ENCODE measurements around the gene PHKA2.

Gene PHKA2

GRCh38 chrX:18929775-18930174 is 54.1 kb downstream of the PHKA2 start:
- DNase-seq = no peak

DNA sequence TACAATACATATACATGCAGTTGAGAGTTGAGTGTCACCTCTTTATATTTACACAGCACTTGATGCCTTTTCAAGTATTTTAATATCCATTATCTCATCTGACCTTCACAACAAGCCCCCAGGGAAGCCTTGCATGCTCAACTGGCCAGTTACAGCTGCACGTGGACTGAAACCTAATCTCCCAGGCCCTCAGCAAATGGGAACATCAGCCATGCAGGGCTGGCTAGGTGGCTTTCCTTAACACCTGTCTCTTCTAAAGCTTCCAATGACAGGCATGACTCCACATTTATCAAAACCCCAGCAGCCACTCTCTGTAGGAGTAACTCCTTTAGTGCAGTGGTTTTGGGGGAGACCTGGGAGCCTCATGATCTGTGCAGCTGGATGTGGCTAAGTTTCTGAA is 56.4 kb downstream of the PHKA2 start:
- DNase-seq = no peak

- no peak for DNase-seq
Measured at GRCh38 chrX:18924507-18925088, 59.3 kb downstream of the PHKA2 start.

GRCh38 chrX:18920566-18920965 is 63.3 kb downstream of the PHKA2 start:
- no peak for DNase-seq

GRCh38 chrX:18920079-18920478 is 63.8 kb downstream of the PHKA2 start:
- no peak for DNase-seq

GRCh38 chrX:18917831-18918230 is 66.1 kb downstream of the PHKA2 start:
- no peak for DNase-seq

- no peak for DNase-seq
Measured at GRCh38 chrX:18906286-18906685, 77.6 kb downstream of the PHKA2 start.

- no peak for DNase-seq
Measured at GRCh38 chrX:18900401-18900976, 83.4 kb downstream of the PHKA2 start.

DNA sequence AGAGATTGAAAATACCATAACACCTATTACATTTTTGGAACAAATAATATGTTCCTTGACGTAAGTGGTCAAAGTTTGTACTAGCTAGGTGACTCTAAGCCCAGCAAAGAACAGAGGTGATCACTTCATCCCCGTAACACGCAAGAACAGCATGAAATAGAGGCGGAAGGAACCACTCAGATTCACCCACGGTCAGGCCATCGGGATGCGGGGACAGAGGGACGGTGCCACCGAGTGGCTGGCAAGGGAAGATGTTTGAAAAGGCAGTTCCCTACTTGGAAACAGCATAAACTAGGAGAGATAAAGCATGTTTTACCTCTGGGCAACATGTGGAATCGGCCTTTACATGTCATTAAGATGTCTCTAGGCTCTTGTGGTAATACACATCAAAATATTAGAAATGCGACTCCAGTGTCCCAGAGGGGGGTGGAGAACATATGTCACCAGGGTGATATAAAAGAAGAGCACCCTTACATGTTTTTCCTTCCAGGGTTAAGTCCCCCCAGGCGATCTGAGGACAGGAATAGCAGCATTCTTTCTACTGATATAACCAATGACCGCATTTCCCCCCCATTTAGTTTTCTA is 84.0 kb downstream of the PHKA2 start:
- no peak for DNase-seq

- no peak for DNase-seq
Measured at GRCh38 chrX:18898492-18898891, 85.4 kb downstream of the PHKA2 start.

GRCh38 chrX:18898091-18898490 is 85.8 kb downstream of the PHKA2 start:
- DNase-seq = no peak

DNA sequence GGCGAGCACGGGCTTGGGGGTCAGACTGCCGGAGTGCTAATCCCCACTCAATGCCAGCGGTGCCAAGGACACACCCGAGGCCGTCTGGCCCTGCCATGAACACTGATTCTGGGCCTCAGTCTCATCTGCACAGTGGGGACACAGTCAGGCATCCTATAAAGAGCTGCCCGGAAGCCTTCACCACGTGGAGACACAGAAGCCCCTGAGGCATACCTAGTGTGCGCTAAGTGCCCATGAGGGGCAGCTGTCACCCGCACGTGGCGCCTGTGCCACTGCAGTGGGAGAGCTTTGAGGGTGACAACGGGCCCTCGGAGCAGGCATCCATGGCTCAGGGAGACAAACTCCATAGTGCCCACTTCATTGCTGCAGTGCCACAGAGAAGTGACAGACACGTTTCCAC is 86.3 kb downstream of the PHKA2 start:
- DNase-seq = no peak

GRCh38 chrX:18896680-18897544 is 87.0 kb downstream of the PHKA2 start:
- no peak for DNase-seq

GRCh38 chrX:18895189-18895951 is 88.5 kb downstream of the PHKA2 start:
- DNase-seq = no peak

DNA sequence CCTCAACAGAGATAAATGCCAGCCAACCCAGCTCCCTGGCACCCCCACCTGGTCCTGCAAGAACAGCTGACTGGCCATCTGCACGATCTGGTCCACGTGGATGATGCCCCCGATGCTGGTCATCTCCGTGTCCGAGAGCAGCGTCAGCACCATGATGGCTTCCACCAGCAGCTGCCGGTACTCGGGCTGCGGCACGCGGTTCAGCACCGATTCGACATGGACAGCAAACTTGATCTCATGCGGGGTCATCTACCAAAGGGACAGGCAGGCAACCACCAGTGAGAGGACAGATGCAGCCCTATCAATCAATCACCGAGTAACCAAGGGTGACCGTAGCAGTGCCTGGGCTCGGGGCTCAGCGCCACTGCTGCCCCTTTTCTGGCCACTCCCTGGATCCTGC is 89.8 kb downstream of the PHKA2 start:
- no peak for DNase-seq

- DNase-seq = no peak
Measured at GRCh38 chrX:18893536-18893935, 90.4 kb downstream of the PHKA2 start.

DNA sequence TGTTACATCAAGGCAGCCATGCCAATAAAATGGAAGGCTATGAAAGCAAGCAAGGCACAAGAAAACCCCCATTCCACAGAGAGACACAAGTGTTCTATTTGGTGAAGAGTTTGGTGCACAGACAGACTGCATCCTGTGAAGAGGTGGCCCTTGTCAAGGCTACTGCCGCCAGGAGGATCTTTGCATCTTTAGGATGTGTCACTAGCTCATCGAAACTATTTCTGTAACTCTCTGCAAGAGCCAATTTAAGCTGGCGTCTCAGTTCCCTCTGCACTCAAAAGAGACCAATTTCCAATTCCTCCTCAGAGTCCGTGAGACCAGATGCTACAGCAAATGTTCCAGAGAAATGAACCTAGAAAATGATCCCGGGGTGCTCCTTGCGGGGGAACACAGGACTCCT is 91.0 kb downstream of the PHKA2 start:
- no peak for DNase-seq

DNA sequence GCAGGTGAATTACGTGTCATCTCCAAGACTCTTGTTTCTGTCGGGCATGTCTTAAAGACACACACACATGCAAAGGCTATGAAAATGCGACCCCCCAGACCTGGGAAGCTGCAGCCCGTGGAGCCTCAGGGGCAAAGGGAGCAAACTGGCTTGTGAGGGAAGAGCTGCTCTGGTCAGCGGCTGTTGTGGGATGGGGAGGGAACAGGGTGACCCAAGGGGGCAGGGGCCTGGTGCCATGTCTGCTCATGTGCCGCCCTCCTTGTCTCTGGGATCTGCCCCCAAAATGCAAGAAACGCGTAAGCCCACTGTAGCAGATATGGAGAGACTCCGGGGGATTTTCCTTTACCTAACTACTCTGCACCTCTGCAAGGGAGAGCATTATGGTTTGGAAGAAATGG is 92.4 kb downstream of the PHKA2 start:
- no peak for DNase-seq

DNA sequence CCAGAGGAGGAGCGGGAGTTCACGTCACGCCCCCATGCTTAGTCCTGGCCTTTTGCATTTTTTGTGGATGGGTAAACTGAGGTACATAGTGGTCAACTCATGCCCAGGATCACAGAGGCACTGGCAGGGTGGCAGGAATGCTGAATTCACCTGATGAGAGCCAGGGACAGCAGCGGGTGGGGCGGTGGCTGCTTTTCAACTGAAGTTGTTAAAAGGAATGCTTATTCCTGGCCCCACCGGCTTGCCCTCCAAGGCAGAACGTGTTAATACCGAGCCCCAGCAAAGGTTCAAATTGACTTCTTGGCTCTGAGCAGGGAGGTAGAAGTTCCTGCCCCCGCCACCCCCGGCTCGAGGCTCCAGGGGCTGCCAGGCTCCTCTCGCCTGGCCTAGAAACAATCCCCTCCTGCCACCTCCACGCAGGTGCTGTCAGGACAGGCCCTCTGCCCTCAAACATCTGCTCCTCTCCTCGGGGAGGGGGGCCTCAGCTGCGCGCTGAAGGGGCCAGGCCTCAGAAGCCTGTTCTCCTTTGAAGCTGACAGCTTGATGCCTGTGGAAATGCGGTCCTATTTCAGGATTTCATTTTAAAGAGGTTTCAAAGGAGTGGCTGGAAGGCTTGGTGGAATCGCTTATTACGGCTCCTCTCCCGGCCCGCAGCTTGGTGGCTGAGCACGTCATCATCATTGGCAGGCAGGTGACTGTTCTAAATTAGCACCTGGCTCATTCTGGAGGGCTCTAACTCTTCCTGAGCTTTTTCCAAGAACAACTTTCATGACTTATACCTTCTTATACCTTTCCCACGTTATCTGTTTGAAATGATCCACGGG is 93.0 kb downstream of the PHKA2 start:
- no peak for DNase-seq

- DNase-seq = no peak
Measured at GRCh38 chrX:18890049-18890381, 93.9 kb downstream of the PHKA2 start.

DNA sequence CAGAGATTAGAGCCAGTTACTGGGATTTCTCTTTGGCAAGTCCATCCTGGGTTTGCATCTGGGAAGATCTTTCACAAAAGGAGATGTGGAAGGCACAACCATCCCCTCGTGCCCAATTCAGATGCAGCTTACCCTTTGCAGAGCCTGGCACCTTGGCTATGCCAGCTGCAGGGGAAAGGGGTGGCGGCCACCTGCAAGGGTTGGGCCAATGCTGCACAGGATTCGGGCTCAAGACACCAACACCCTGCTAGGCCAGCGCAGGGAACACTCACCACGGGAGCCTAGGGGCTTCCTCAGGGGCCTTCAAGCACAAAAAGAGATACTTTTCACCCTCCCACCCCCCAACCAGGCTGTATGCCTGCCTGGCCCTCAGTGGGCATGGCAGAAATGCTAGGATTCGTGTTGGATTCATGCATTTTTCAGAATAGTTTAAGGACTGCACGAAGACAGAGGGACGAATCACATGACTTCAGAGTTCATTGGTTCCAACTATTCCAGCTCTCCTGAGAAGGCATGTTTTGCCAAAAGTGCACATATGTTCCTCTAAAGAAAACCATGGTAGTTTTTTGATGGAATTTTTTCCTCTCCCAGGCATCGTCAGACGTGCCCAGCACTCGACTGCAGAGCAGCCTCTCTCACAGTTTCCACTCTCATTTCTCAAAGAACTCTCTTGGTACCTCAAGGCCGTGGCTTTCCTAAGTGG is 94.4 kb downstream of the PHKA2 start:
- no peak for DNase-seq

GRCh38 chrX:18888281-18888680 is 95.6 kb downstream of the PHKA2 start:
- DNase-seq = no peak
